ENCODE data around the gene MAML2.

Gene MAML2

GRCh38 chr11:96204366-96204659 is 138.7 kb downstream of the MAML2 start:
- Histone ChIP-seq H3K4me3 (ENCODE audit: low read length) (no peak overlapping the region), H2AFZ (ENCODE audit: low read length) (no peak overlapping the region), H3F3A (ENCODE audit: insufficient read depth, low read length) (peaks cover 17% of the 10 kb centered on the region), H3K27me3 (replicated peaks; ENCODE audit: insufficient read depth, low read length) (no peaks in the 10 kb centered on the region), H3K4me2 (ENCODE audit: low read depth, low read length) (no peak overlapping the region), H3K9me2 (replicated peaks; ENCODE audit: insufficient read depth, low read length) (no peaks in the 10 kb centered on the region), H4K20me1 (ENCODE audit: insufficient read depth, low read length) (no peaks in the 10 kb centered on the region), H3K27ac (ENCODE audit: low read length) (no peak overlapping the region), H3K79me2 (ENCODE audit: low read length) (peaks cover 45% of the 10 kb centered on the region), H3K4me1 (ENCODE audit: low read length) (peaks cover 45% of the 10 kb centered on the region), H3K9ac (ENCODE audit: low read length) (no peak overlapping the region), H3K36me3 (replicated peaks; ENCODE audit: insufficient read depth, low read length) (no peaks in the 10 kb centered on the region), H3K9me3 (replicated peaks; ENCODE audit: insufficient read depth, low read length) (no peaks in the 10 kb centered on the region)
- DNase-seq, result no peak
- TF ChIP-seq EZH2 (optimal IDR thresholded peaks at IDR 0.05; ENCODE audit: low read depth, low read length), result no peak
- TF ChIP-seq EZH2phosphoT487 (IDR thresholded peaks at IDR 0.05; ENCODE audit: low read length), result no peak
- no peak for TF ChIP-seq CTCF (IDR thresholded peaks at IDR 0.05; ENCODE audit: low read length)

- no peak overlapping the region for H3K4me2 ChIP-seq (ENCODE audit: low read depth, low read length)
- H3K27ac ChIP-seq (ENCODE audit: low read length), result no peak overlapping the region
- H3K4me1 ChIP-seq (ENCODE audit: low read length), result peaks cover 43% of the 10 kb centered on the region
- H3K79me2 ChIP-seq (ENCODE audit: low read length), result peaks cover 40% of the 10 kb centered on the region
- no peaks in the 10 kb centered on the region for H3K27me3 ChIP-seq (replicated peaks; ENCODE audit: insufficient read depth, low read length)
- H3K36me3 ChIP-seq (replicated peaks; ENCODE audit: insufficient read depth, low read length), result no peaks in the 10 kb centered on the region
- H3K4me3 ChIP-seq (ENCODE audit: low read length), result no peak overlapping the region
- H4K20me1 ChIP-seq (ENCODE audit: insufficient read depth, low read length), result no peaks in the 10 kb centered on the region
- TF ChIP-seq CTCF (IDR thresholded peaks at IDR 0.05; ENCODE audit: low read length) (no peak), EZH2phosphoT487 (IDR thresholded peaks at IDR 0.05; ENCODE audit: low read length) (no peak), EZH2 (optimal IDR thresholded peaks at IDR 0.05; ENCODE audit: low read depth, low read length) (no peak)
- H3K9me2 ChIP-seq (replicated peaks; ENCODE audit: insufficient read depth, low read length), result no peaks in the 10 kb centered on the region
- no peak for DNase-seq
- no peak overlapping the region for H2AFZ ChIP-seq (ENCODE audit: low read length)
- H3F3A ChIP-seq (ENCODE audit: insufficient read depth, low read length), result peaks cover 17% of the 10 kb centered on the region
- H3K9ac ChIP-seq (ENCODE audit: low read length), result no peak overlapping the region
- H3K9me3 ChIP-seq (replicated peaks; ENCODE audit: insufficient read depth, low read length), result no peaks in the 10 kb centered on the region
Observed at GRCh38 chr11:96203567-96204365, 139.2 kb downstream of the MAML2 start.

GRCh38 chr11:96200243-96200642 is 142.8 kb downstream of the MAML2 start:
- H3K4me3 ChIP-seq (ENCODE audit: low read length), result no peak overlapping the region
- H2AFZ ChIP-seq (ENCODE audit: low read length), result no peak overlapping the region
- H3K27ac ChIP-seq (ENCODE audit: low read length), result no peak overlapping the region
- no peak overlapping the region for H3K9ac ChIP-seq (ENCODE audit: low read length)
- H3K4me1 ChIP-seq (ENCODE audit: low read length), result peaks cover 30% of the 10 kb centered on the region
- no peaks in the 10 kb centered on the region for H4K20me1 ChIP-seq (ENCODE audit: insufficient read depth, low read length)
- no peaks in the 10 kb centered on the region for H3K36me3 ChIP-seq (replicated peaks; ENCODE audit: insufficient read depth, low read length)
- no peaks in the 10 kb centered on the region for H3K9me2 ChIP-seq (replicated peaks; ENCODE audit: insufficient read depth, low read length)
- peaks cover 28% of the 10 kb centered on the region for H3K79me2 ChIP-seq (ENCODE audit: low read length)
- no peak for DNase-seq
- H3F3A ChIP-seq (ENCODE audit: insufficient read depth, low read length), result no peaks in the 10 kb centered on the region
- H3K4me2 ChIP-seq (ENCODE audit: low read depth, low read length), result no peak overlapping the region
- no peaks in the 10 kb centered on the region for H3K27me3 ChIP-seq (replicated peaks; ENCODE audit: insufficient read depth, low read length)
- no peaks in the 10 kb centered on the region for H3K9me3 ChIP-seq (replicated peaks; ENCODE audit: insufficient read depth, low read length)
- TF ChIP-seq CTCF (IDR thresholded peaks at IDR 0.05; ENCODE audit: low read length) (no peak), EZH2phosphoT487 (IDR thresholded peaks at IDR 0.05; ENCODE audit: low read length) (no peak), EZH2 (optimal IDR thresholded peaks at IDR 0.05; ENCODE audit: low read depth, low read length) (no peak)

Data from MM.1S (cell line).